SU-DHL-6 (cell line): ENCODE measurements around the gene CLSTN2.

Experiments
- H2AFZ ChIP-seq: fragments of 200-600 bp; sonication (generic); 2 replicates; pipeline ENCODE4 v1.6.1; 2014; ENCODE audit warnings: low read depth, mild to moderate bottlenecking, moderate library complexity, mixed read lengths, antibody characterized with exemption, low read length; ENCODE audit not compliant: severe bottlenecking
- H3F3A ChIP-seq: fragments of 200-600 bp; shearing (Covaris generic); 2 replicates; pipeline ENCODE4 v1.6.0; 2016; ENCODE audit warnings: antibody characterized with exemption, mild to moderate bottlenecking; ENCODE audit not compliant: insufficient read depth
- H3K27ac ChIP-seq: fragments of 200-600 bp; sonication (generic); 2 replicates; pipeline ENCODE4 v1.5.1; 2016; ENCODE audit warnings: low read depth, mild to moderate bottlenecking, low read length, moderate library complexity, mixed read lengths
- H3K27me3 ChIP-seq: fragments of 200-600 bp; sonication (generic), shearing (Covaris generic); 2 replicates; pipeline ENCODE4 v1.6.0; 2014; ENCODE audit warnings: mild to moderate bottlenecking, low read length
- H3K36me3 ChIP-seq: fragments of 200-600 bp; sonication (generic); 2 replicates; pipeline ENCODE4 v1.6.1; 2014; ENCODE audit warnings: mild to moderate bottlenecking, low read length, mixed read lengths
- H3K4me2 ChIP-seq: fragments of 300-600, 200-600 bp; shearing (Covaris generic), sonication (generic); 2 replicates; pipeline ENCODE4 v1.6.0; 2014; ENCODE audit warnings: low read length, low read depth, mild to moderate bottlenecking; ENCODE audit not compliant: poor library complexity, severe bottlenecking
- H3K4me3 ChIP-seq: fragments of 200-600 bp; sonication (generic); 2 replicates; pipeline ENCODE4 v1.5.1; 2014; ENCODE audit warnings: antibody characterized with exemption, low read length, mild to moderate bottlenecking, mixed read lengths; ENCODE audit not compliant: insufficient read depth, poor library complexity, severe bottlenecking
- H3K79me2 ChIP-seq: fragments of 200-600 bp; sonication (generic); 2 replicates; pipeline ENCODE4 v1.6.1; 2014; ENCODE audit warnings: mild to moderate bottlenecking, low read length, moderate library complexity; ENCODE audit not compliant: insufficient read depth
- H3K9ac ChIP-seq: fragments of 200-600 bp; sonication (generic); 2 replicates; pipeline ENCODE4 v1.7.0; 2014; ENCODE audit warnings: mild to moderate bottlenecking, low read length
- H3K9me2 ChIP-seq: fragments of 200-600 bp; sonication (generic); replicated peaks from 2 replicates; pipeline ENCODE4 v1.6.1; 2014; ENCODE audit warnings: low read length; ENCODE audit not compliant: insufficient read depth
- H3K9me3 ChIP-seq: fragments of 200-600 bp; sonication (generic); 2 replicates; pipeline ENCODE4 v1.6.1; 2014; ENCODE audit warnings: low read length, mixed read lengths; ENCODE audit not compliant: insufficient read depth
- H4K20me1 ChIP-seq: fragments of 200-600 bp; sonication (generic); 2 replicates; pipeline ENCODE4 v1.6.1; 2014; ENCODE audit warnings: low read depth, mild to moderate bottlenecking, antibody characterized with exemption, low read length, moderate library complexity, mixed read lengths
- CTCF ChIP-seq: fragments of 200-600 bp; sonication (generic); IDR thresholded peaks from one replicate; pipeline ENCODE4 v1.5.1; 2017; ENCODE audit warnings: antibody characterized with exemption, mild to moderate bottlenecking, low read length, moderate library complexity; ENCODE audit not compliant: insufficient read depth, poor library complexity, severe bottlenecking
- EZH2phosphoT487 ChIP-seq: fragments of 200-600 bp; sonication (generic), shearing (Covaris generic); conservative IDR thresholded peaks from 2 replicates; pipeline ENCODE4 v1.6.1; 2018; ENCODE audit warnings: mild to moderate bottlenecking, antibody characterized with exemption, low read length, moderate library complexity, mixed read lengths

The CLSTN2 gene

GRCh38 chr3:140018556-140018955, 83.6 kb downstream of the CLSTN2 start:
- no peak overlapping the region for H3K27ac ChIP-seq
- H2AFZ ChIP-seq = no peak overlapping the region
- H3F3A ChIP-seq = no peaks in the 10 kb centered on the region
- no peak for TF ChIP-seq EZH2phosphoT487
- H3K9me2 ChIP-seq = no peaks in the 10 kb centered on the region
- no peaks in the 10 kb centered on the region for H3K79me2 ChIP-seq
- H3K27me3 ChIP-seq = no peaks in the 10 kb centered on the region
- no peak overlapping the region for H3K4me3 ChIP-seq
- H3K9ac ChIP-seq = no peak overlapping the region
- no peaks in the 10 kb centered on the region for H4K20me1 ChIP-seq
- H3K9me3 ChIP-seq = no peaks in the 10 kb centered on the region
- no peak overlapping the region for H3K4me2 ChIP-seq
- no peaks in the 10 kb centered on the region for H3K36me3 ChIP-seq

- Histone ChIP-seq H3K4me3 (no peak overlapping the region), H3F3A (no peaks in the 10 kb centered on the region), H4K20me1 (no peaks in the 10 kb centered on the region), H3K4me2 (no peak overlapping the region), H3K9me3 (no peaks in the 10 kb centered on the region), H3K36me3 (no peaks in the 10 kb centered on the region), H3K27me3 (no peaks in the 10 kb centered on the region), H3K79me2 (no peaks in the 10 kb centered on the region), H2AFZ (no peak overlapping the region), H3K9me2 (no peaks in the 10 kb centered on the region), H3K9ac (no peak overlapping the region), H3K27ac (no peak overlapping the region)
- TF ChIP-seq EZH2phosphoT487 (no peak), CTCF (no peak)
Observed at GRCh38 chr3:140019946-140020345, 85.0 kb downstream of the CLSTN2 start.

- Histone ChIP-seq H3K9ac (no peak overlapping the region), H2AFZ (no peak overlapping the region), H3K9me3 (no peaks in the 10 kb centered on the region), H3K4me2 (no peak overlapping the region), H3K36me3 (no peaks in the 10 kb centered on the region), H3K27ac (no peak overlapping the region), H3K79me2 (no peaks in the 10 kb centered on the region), H3F3A (no peaks in the 10 kb centered on the region), H3K9me2 (no peaks in the 10 kb centered on the region), H3K4me3 (no peak overlapping the region), H4K20me1 (no peaks in the 10 kb centered on the region), H3K27me3 (no peaks in the 10 kb centered on the region)
- TF ChIP-seq CTCF = no peak
- no peak for TF ChIP-seq EZH2phosphoT487
Observed at GRCh38 chr3:140020541-140020940, 85.6 kb downstream of the CLSTN2 start.

- Histone ChIP-seq H3K27me3 (no peaks in the 10 kb centered on the region), H3K4me3 (no peak overlapping the region), H3K9me2 (no peaks in the 10 kb centered on the region), H3K4me2 (no peak overlapping the region), H2AFZ (no peak overlapping the region), H3K9ac (no peak overlapping the region), H4K20me1 (no peaks in the 10 kb centered on the region), H3K36me3 (no peaks in the 10 kb centered on the region), H3K79me2 (no peaks in the 10 kb centered on the region), H3K27ac (no peak overlapping the region), H3K9me3 (no peaks in the 10 kb centered on the region), H3F3A (no peaks in the 10 kb centered on the region)
- TF ChIP-seq CTCF = no peak
- TF ChIP-seq EZH2phosphoT487 = no peak
Observed at GRCh38 chr3:140021269-140021668, 86.3 kb downstream of the CLSTN2 start.
